ENCODE measurements around the gene TLE2. TPM values are rescaled to one million over a fixed set of nuclear protein-coding genes. Genes with fewer than 3 reads are reported as not detected.

Gene TLE2
- total and polyA plus RNA-seq, 2 donors from 2014 or later, result 28.2 to 76.6 TPM

DNA sequence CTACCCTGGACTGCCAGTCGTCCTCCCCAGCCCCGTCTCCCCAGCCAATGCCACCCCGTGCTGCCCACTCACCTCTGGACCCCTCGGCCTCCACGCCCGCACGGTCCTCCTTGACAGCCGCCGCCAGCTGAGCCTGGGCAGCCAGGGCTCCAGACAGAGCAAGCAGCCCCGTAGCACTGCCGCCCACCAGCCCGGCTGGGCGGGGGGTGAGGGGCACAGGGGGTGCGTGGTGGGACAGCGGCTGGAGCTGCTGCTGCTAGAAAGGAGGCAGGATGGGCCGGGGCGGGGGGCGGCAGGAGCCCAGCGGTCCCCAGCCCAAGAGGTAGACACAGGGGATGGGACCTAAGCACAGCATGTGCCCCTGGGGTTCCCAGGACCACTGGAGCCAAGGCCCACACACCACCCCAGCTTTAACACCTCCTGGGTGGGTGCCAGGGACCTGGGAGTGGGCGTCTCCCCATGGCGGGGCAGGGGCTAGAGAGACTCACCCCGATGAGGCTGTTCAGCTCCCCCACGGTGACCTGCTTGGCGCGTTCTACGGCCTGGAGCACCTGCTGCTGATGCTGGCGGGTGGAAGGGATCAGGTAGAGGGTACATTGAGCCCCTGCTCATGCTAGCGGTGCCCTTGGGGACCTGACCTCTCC is 9.7 kb downstream of the TLE2 start:
- no peak for DNase-seq
- H3K4me3 ChIP-seq (ENCODE audit: low read length in 3 of 3), result no peak overlapping the region

DNA sequence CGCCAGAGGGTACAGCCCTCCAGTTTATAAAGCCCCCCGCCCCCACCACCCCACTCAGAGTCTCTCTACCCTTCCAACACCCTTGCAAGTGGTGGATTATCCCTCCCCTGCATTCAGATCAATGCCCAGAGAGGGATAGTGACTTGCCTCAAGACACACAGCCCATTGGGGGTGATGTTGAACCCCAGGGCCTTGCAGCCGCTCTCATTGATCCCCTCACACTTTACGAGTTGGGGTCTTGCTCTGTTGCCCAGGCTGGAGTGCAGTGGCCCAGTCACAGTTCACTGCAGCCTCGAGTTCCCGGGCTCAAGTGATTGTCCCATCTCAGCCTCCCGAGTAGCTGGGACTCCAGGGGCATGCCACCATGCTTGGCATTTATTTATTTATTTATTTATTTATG is 11.2 kb downstream of the TLE2 start:
- no peaks in the 10 kb centered on the region for H3K27me3 ChIP-seq (ENCODE audit: control insufficient read depth, insufficient read depth, low read length)
- DNase-seq, result no peak
- no peak overlapping the region for H3K27ac ChIP-seq (ENCODE audit: low read depth in 2 of 2, low read length in 2 of 2)
- intact Hi-C loops (cut with DNase I), result no loop called here
- FAIRE-seq, result no peak
- no peak overlapping the region for H3K9ac ChIP-seq (ENCODE audit: low read length in 3 of 3)
- H3K4me3 ChIP-seq (ENCODE audit: low read length in 3 of 3), result no peak overlapping the region
- H3K36me3 ChIP-seq (ENCODE audit: control insufficient read depth in 2 of 3, insufficient read depth in 3 of 3, low read length in 3 of 3), result peaks cover 0 to 14% (median 0%) of the 10 kb centered on the region in 3 donors
- no peaks in the 10 kb centered on the region for H3K9me3 ChIP-seq (ENCODE audit: control insufficient read depth in 2 of 3, insufficient read depth in 1 of 3, low read length in 3 of 3)
- H3K4me1 ChIP-seq (ENCODE audit: control insufficient read depth in 2 of 3, insufficient read depth in 2 of 3, low read depth in 1 of 3, low read length in 3 of 3), result no peaks in the 10 kb centered on the region
- TF ChIP-seq, protein P1, sequence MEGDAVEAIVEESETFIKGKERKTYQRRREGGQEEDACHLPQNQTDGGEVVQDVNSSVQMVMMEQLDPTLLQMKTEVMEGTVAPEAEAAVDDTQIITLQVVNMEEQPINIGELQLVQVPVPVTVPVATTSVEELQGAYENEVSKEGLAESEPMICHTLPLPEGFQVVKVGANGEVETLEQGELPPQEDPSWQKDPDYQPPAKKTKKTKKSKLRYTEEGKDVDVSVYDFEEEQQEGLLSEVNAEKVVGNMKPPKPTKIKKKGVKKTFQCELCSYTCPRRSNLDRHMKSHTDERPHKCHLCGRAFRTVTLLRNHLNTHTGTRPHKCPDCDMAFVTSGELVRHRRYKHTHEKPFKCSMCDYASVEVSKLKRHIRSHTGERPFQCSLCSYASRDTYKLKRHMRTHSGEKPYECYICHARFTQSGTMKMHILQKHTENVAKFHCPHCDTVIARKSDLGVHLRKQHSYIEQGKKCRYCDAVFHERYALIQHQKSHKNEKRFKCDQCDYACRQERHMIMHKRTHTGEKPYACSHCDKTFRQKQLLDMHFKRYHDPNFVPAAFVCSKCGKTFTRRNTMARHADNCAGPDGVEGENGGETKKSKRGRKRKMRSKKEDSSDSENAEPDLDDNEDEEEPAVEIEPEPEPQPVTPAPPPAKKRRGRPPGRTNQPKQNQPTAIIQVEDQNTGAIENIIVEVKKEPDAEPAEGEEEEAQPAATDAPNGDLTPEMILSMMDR (IDR thresholded peaks at IDR 0.05; ENCODE audit: borderline replicate concordance, extremely low read depth, insufficient read depth), result no peak

More for the DNA sequence above, 9.7 kb downstream of the TLE2 start:
- no peaks in the 10 kb centered on the region for H3K4me1 ChIP-seq (ENCODE audit: control insufficient read depth in 2 of 3, insufficient read depth in 2 of 3, low read depth in 1 of 3, low read length in 3 of 3)
- no peak for FAIRE-seq
- H3K27me3 ChIP-seq (ENCODE audit: control insufficient read depth, insufficient read depth, low read length), result no peaks in the 10 kb centered on the region
- no peaks in the 10 kb centered on the region for H3K9me3 ChIP-seq (ENCODE audit: control insufficient read depth in 2 of 3, insufficient read depth in 1 of 3, low read length in 3 of 3)
- peaks cover 0 to 3% (median 0%) of the 10 kb centered on the region in 3 donors for H3K36me3 ChIP-seq (ENCODE audit: control insufficient read depth in 2 of 3, insufficient read depth in 3 of 3, low read length in 3 of 3)
- no peak overlapping the region for H3K27ac ChIP-seq (ENCODE audit: low read depth in 2 of 2, low read length in 2 of 2)
- no peak overlapping the region for H3K9ac ChIP-seq (ENCODE audit: low read length in 3 of 3)
- TF ChIP-seq, protein P1 (IDR thresholded peaks at IDR 0.05; ENCODE audit: borderline replicate concordance, extremely low read depth, insufficient read depth), result no peak
- intact Hi-C loops (cut with DNase I), result no loop called here

DNA sequence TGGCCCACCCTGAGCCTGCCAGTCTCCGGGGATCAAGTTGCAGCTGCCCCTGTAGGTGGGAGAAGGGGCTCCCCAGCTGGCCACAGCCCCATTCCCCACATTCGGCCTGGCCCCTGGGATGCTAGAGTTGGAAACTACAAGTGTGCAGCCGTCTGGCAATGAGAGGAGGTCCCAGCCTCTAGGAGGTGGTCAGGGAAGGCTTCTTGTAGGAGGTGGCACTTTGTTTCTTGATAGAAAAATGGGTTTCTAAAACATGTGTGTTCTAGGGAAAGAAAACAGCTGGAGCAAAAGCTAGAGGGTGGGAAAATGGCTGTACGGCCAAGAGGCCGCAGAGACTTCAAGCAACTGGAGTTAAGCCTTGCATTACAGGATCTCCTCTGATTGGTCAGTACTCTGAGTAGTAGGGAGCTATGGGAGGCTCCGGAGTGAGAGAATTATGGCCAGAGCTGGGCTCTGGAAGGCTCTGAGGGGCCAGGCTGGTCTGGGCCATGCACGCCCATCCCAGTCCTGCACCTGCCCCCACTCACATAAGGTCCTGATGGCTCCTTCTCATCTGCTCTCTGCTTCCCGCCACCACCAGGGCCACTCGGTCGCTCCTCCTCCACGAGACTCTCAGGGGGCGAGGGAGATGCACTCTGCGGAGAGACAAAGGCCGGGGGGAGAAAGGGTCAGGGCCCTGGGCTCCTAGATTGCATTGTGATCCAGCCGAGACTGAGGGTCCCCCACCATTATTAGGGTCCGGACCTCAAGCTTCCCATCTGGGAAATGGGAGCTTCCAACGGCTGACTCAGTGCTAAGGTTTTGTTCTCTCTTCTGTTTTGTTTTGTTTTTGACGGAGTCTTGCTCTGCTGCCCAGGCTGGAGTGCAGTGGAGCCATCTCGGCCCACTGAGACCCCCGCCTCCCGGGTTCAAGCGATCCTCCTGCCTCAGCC is 13.7 kb downstream of the TLE2 start:
- no peaks in the 10 kb centered on the region for H3K4me1 ChIP-seq (ENCODE audit: control insufficient read depth in 2 of 3, insufficient read depth in 2 of 3, low read depth in 1 of 3, low read length in 3 of 3)
- H3K27ac ChIP-seq (ENCODE audit: low read depth in 2 of 2, low read length in 2 of 2), result no peak overlapping the region
- H3K27me3 ChIP-seq (ENCODE audit: control insufficient read depth, insufficient read depth, low read length), result no peaks in the 10 kb centered on the region
- intact Hi-C loops (cut with DNase I), result no loop called here
- no peak overlapping the region for H3K9ac ChIP-seq (ENCODE audit: low read length in 3 of 3)
- H3K4me3 ChIP-seq (ENCODE audit: low read length in 3 of 3), result no peak overlapping the region
- DNase-seq (no peak), FAIRE-seq (no peak)
- peaks cover 0 to 14% (median 4%) of the 10 kb centered on the region in 3 donors for H3K36me3 ChIP-seq (ENCODE audit: control insufficient read depth in 2 of 3, insufficient read depth in 3 of 3, low read length in 3 of 3)
- no peaks in the 10 kb centered on the region for H3K9me3 ChIP-seq (ENCODE audit: control insufficient read depth in 2 of 3, insufficient read depth in 1 of 3, low read length in 3 of 3)
- TF ChIP-seq, protein P1 (IDR thresholded peaks at IDR 0.05; ENCODE audit: borderline replicate concordance, extremely low read depth, insufficient read depth), result no peak
